ENCODE data around the gene GNG8. TPM values are rescaled to one million over a fixed set of nuclear protein-coding genes. Genes with fewer than 3 reads are reported as not detected.
A peak's percentile ranks its signal among the peaks of the same experiment; 100 is the strongest.

The GNG8 gene
- total RNA-seq, 1 experiment from 2014 or later = not detected

- Histone ChIP-seq H3K14ac (ENCODE audit: insufficient read depth, low read length) (no peak within 1 kb of the TSS), H2BK15ac (ENCODE audit: low read depth, low read length) (no peak within 1 kb of the TSS), H2AK5ac (ENCODE audit: insufficient read length, low read length) (no peak within 1 kb of the TSS), H3K4me2 (ENCODE audit: insufficient read depth, insufficient read length, low read length) (peak within 1 kb of the TSS; percentile 93), H3K4me1 (ENCODE audit: insufficient read depth, low read length) (no peaks in the 10 kb centered on the region), H3K18ac (ENCODE audit: insufficient read length, low read depth, low read length) (no peak within 1 kb of the TSS), H3K79me1 (ENCODE audit: insufficient read depth, low read depth, low read length, poor library complexity, severe bottlenecking) (no peaks in the 10 kb centered on the region), H3K79me2 (ENCODE audit: insufficient read depth, low read length) (no peaks in the 10 kb centered on the region), H2BK20ac (ENCODE audit: low read depth, low read length, poor library complexity, severe bottlenecking) (no peak within 1 kb of the TSS), H3K27ac (ENCODE audit: insufficient read length, low read depth, low read length) (no peak within 1 kb of the TSS), H2BK120ac (ENCODE audit: low read depth, low read length, poor library complexity, severe bottlenecking) (no peak within 1 kb of the TSS), H3K23me2 (ENCODE audit: insufficient read length, low read depth, low read length, poor library complexity, severe bottlenecking) (peaks cover 15% of the 10 kb centered on the region), H4K20me1 (ENCODE audit: control insufficient read depth, insufficient read depth, insufficient read length) (no peaks in the 10 kb centered on the region), H2AFZ (ENCODE audit: low read length) (no peak within 1 kb of the TSS), H4K91ac (ENCODE audit: insufficient read length, low read depth, low read length) (no peak within 1 kb of the TSS), H2BK12ac (ENCODE audit: insufficient read length, low read depth, low read length) (no peak within 1 kb of the TSS), H2BK5ac (ENCODE audit: insufficient read length, low read length) (no peak within 1 kb of the TSS), H4K5ac (ENCODE audit: insufficient read length, low read depth, low read length) (no peak within 1 kb of the TSS), H3K23ac (ENCODE audit: insufficient read length, low read depth, low read length) (no peak within 1 kb of the TSS), H3K9ac (ENCODE audit: extremely low read depth, insufficient read length, low read length) (no peak within 1 kb of the TSS), H3K4ac (ENCODE audit: low read depth, low read length) (no peak within 1 kb of the TSS), H3K56ac (ENCODE audit: insufficient read length, low read depth, low read length) (no peak within 1 kb of the TSS), H3K9me3 (ENCODE audit: control insufficient read depth, low read depth, low read length) (no peaks in the 10 kb centered on the region), H3K27me3 (ENCODE audit: insufficient read depth, low read length) (no peaks in the 10 kb centered on the region; the same call in 1 of the 2 replicates), H4K8ac (replicated peaks; ENCODE audit: insufficient read length, low read depth, low read length) (no peak within 1 kb of the TSS), H3T11ph (ENCODE audit: low read length) (no peak within 1 kb of the TSS)
- TF ChIP-seq CTCF (conservative IDR thresholded peaks at IDR 0.05) = no peak
- no CpG with 5 or more reads among the region's 61 CpGs for WGBS (ENCODE audit: extremely low coverage, insufficient read length, low lambda C conversion rate)
- DNase-seq = peak; percentile 100
- H3K27me3 Mint-ChIP-seq (ENCODE audit: low read depth) = peaks cover 45% of the 10 kb centered on the region
- peaks cover 19 to 22% of the 10 kb centered on the region in 2 experiments for H3K4me1 Mint-ChIP-seq
- peak within 1 kb of the TSS in 2 of 3 experiments; percentile 72 to 89; a peak in 4 of 7 replicates for H3K27ac Mint-ChIP-seq
- H3K4me3 Mint-ChIP-seq = peak within 1 kb of the TSS; percentile 48 to 83
- H3K36me3 Mint-ChIP-seq (ENCODE audit: insufficient read depth in 1 of 3, low read depth in 3 of 3) = no peaks in the 10 kb centered on the region
- no peaks in the 10 kb centered on the region; a peak in 1 of 5 replicates for H3K9me3 Mint-ChIP-seq
These were observed 25.2 kb upstream of the GNG8 start, which contains the start of gene DACT3 for GRCh38 chr19:46661020-46661731. TSS of gene DACT3 (minus strand) at chr19:46661182. CDS start at chr19:46661064, 118 bp downstream.
